ENCODE data around the gene EPHB2. TPM values are rescaled to one million over a fixed set of nuclear protein-coding genes. Genes with fewer than 3 reads are reported as not detected.

The EPHB2 gene
- total RNA-seq, 1 donor from 2014 or later = 3.7 TPM

DNA sequence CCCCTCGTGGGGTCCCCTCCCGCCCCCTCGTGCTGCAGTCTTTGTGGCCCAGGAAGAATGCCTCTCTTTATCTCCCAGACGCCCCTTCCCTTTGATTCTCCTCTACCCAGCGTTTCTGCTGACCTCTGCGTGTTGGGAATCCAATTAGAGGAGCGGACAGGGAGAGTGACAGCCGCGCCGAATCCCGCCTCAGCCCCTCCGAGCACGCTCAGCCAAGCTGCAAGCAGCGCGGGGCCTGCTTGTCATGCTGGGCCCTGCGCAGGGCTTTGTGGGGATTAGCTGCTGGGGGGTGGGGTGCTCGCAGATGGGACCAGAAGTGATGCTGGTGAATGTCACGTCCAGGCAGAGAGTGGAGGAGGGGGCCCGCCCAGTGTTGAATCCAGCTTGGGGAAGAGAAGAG is 91.1 kb downstream of the EPHB2 start:
- DNase-seq (ENCODE audit: low spot score) = no peak

DNA sequence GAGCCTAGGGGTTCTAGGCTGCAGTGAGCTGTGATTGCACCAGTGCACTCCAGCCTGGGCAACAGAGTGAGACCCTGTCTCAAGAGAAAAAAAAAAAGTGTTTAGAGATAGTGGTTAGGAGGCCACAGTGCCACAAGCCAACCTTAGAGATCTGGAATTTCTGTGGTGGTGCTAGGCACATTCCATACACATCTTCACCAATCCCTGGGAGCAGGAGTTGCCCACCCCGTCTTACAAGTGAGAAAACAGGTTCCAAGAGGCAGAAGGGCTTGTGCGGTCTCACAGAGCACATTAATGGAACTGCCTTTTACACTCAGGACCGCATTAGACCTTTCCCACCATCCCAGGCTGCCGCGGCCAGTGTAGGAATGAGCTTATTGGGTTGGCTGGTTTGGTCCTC is 93.2 kb downstream of the EPHB2 start:
- DNase-seq (ENCODE audit: low spot score) = no peak

GRCh38 chr1:22804406-22804805 is 93.8 kb downstream of the EPHB2 start:
- no peak for DNase-seq (ENCODE audit: low spot score)

- no peak for DNase-seq (ENCODE audit: low spot score)
These were observed 94.5 kb downstream of the EPHB2 start for GRCh38 chr1:22804969-22805671.

DNA sequence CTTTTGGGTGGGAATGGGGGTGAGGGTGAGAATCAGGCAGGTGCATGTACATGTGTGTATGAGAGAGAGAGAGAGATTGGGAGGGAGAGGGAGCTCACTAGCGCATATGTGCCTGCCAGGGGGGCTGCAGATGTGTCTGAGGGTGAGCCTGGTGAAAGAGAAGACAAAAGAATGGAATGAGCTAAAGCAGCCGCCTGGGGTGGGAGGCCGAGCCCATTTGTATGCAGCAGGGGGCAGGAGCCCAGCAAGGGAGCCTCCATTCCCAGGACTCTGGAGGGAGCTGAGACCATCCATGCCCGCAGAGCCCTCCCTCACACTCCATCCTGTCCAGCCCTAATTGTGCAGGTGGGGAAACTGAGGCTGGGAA is 95.0 kb downstream of the EPHB2 start:
- no peak for DNase-seq (ENCODE audit: low spot score)

GRCh38 chr1:22806584-22806983 is 95.9 kb downstream of the EPHB2 start:
- no peak for DNase-seq (ENCODE audit: low spot score)

- no peak for DNase-seq (ENCODE audit: low spot score)
These were observed 96.7 kb downstream of the EPHB2 start for GRCh38 chr1:22807340-22807739.

DNA sequence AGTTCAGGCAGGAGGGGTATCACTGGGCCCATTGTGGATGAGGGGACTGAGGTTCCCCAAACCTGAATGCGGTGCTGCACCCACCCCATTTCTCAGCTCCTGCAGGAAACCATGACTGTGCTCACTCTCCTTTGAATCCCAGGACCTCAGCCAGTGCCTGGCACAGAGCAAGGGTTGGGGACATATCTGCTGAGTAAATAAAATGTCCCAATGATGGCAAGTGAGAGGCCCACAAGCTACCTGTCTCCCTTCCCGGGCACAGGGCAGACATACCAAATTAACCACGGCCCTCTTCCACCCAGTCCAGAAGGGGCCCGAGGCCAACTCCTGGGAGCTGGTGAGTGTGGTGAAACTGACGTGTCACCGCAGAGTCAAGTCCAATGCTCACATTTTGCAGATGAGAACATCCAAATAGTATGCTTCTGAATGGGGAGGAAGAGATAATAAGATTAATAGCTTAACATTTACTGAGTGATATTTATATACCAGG is 97.6 kb downstream of the EPHB2 start:
- DNase-seq (ENCODE audit: low spot score) = no peak

GRCh38 chr1:22808676-22809483 is 98.2 kb downstream of the EPHB2 start:
- peak; percentile 61 for DNase-seq (ENCODE audit: low spot score)

GRCh38 chr1:22809783-22810182 is 99.1 kb downstream of the EPHB2 start:
- no peak for DNase-seq (ENCODE audit: low spot score)

- no peak for DNase-seq (ENCODE audit: low spot score)
These were observed 99.7 kb downstream of the EPHB2 start for GRCh38 chr1:22810378-22810777.

GRCh38 chr1:22812092-22812880 is 101.6 kb downstream of the EPHB2 start:
- DNase-seq (ENCODE audit: low spot score) = no peak

GRCh38 chr1:22812993-22813790 is 102.6 kb downstream of the EPHB2 start:
- no peak for DNase-seq (ENCODE audit: low spot score)

- DNase-seq (ENCODE audit: low spot score) = peak; percentile 41
These were observed 103.8 kb downstream of the EPHB2 start for GRCh38 chr1:22814176-22815042.

DNA sequence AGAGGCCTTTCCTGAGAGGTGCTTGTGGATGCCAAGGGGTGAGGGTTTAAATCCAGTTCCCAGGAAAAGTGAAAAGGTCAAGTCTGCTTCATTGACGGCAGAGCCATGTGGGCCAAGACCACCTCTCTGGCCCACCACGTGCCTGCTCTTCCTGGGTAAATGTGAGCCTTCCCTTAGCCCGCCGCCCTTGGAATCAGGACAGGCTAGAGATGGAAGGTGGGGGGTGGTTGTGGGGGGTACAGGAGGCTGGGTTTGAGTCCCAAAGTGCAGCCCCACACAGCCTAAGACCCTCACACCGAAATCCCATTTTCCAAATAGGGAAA is 104.4 kb downstream of the EPHB2 start:
- DNase-seq (ENCODE audit: low spot score) = no peak

- peak; percentile 23 for DNase-seq (ENCODE audit: low spot score)
These were observed 104.9 kb downstream of the EPHB2 start for GRCh38 chr1:22815421-22816066.

DNA sequence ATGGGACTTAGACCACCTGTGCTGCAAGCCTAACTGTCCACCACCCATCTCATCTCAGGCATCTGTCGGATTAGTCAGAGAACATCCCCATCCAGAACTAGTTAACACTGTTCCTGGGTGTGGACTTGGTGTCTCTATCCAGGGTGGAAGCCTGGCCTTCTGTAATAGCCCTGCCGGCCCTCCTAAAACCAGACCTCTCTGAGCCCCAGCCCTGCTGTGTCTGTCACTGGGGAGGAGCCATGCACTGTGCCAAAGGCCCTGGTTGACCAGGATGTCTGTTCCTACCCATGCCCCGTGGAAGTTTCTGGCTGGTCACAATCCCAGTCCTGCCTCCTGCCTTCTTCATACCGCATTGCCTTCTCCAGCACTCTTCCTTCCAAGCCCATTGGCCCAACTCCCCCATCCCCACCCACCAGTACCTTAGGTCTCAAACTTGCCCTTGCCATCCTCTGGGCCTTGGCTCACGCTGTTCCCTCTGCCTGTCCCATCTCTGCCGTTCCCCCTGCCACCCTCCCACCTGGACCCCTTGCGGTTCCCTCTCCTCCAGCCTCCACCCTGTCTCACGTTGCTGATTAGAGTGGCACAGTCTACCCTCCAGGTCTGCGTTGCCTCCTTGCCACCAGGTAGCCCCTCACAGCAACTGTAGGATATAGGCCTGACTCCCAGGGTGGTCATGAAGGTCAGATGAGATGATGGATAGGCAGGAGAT is 105.6 kb downstream of the EPHB2 start:
- no peak for DNase-seq (ENCODE audit: low spot score)

- no peak for DNase-seq (ENCODE audit: low spot score)
These were observed 106.2 kb downstream of the EPHB2 start for GRCh38 chr1:22816803-22817202.

DNA sequence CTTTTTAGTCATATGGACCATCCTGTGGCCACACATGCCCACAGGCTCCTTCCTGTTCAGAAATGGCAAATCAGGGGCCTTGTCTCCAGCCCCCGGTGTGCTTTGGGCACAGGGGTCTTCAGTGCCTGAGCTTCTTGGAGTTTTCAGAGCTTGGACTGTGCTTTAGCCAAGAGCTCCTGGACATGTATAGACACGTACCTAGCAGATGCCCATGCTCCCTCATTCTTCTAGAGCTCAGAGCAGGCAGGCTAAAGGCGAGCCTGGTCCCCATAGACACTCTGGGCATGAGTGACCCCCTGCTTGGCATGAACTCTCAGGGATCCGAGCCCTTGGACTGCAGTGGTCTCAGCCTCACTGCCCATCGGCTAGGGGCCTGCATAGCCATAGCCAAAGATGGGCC is 106.8 kb downstream of the EPHB2 start:
- no peak for DNase-seq (ENCODE audit: low spot score)
